HCT116 (cell line): ENCODE data around the gene CILP2.

Source experiments
- CTCF ChIP-seq, 3 experiments: fragments of 200-600 bp in 1 of 3; sonication (generic) in 1 of 3; IDR thresholded peaks in 2 of 3; conservative IDR thresholded peaks in 1 of 3; 2 replicates each; pipeline ENCODE4 v1.5.1; 2012 to 2017; ENCODE audit warnings: low read depth in 2 of 3, low read length in 2 of 3, antibody characterized with exemption in 1 of 3, borderline replicate concordance in 1 of 3, control low read depth in 1 of 3, mild to moderate bottlenecking in 1 of 3, mixed read lengths in 1 of 3, mixed run types in 1 of 3, moderate library complexity in 1 of 3; ENCODE audit not compliant: insufficient read depth in 1 of 3
- EZH2 ChIP-seq: fragments of 200-600 bp; sonication (generic); IDR thresholded peaks from 2 replicates; pipeline ENCODE4 v1.6.1; 2017; ENCODE audit warnings: antibody characterized with exemption, mixed run types

GRCh38 chr19:19517235-19517619 is 20.8 kb upstream of the CILP2 start:
- TF ChIP-seq CTCF (IDR thresholded peaks at IDR 0.05 in 2 of 3, conservative IDR thresholded peaks at IDR 0.05 in 1 of 3; ENCODE audit: borderline replicate concordance in 1 of 3, insufficient read depth in 1 of 3, low read depth in 2 of 3, low read length in 2 of 3) (no peak), EZH2 (no peak)
